Kidney (tissue), 14 donors: ENCODE measurements around the gene FIGNL2. TPM values are rescaled to one million over a fixed set of nuclear protein-coding genes. Genes with fewer than 3 reads are reported as not detected.

Source experiments
- DNase-seq, 5 donors: peaks; one replicate each; pipeline ENCODE4 v3.0.0-alpha.2; 2013 to 2020
- FAIRE-seq: peaks from 2 replicates; lab custom pipeline; 2012; peaks lifted over from hg19 to GRCh38; lab: Jason Lieb, UNC
- H3K27ac ChIP-seq, 2 donors: one replicate each; pipeline ENCODE4 v1.7.0; 2013; ENCODE audit warnings: low read depth in 2 of 2, low read length in 2 of 2, inconsistent platforms in 1 of 2
- H3K27me3 ChIP-seq: one replicate; pipeline ENCODE4 v1.7.1; 2013; ENCODE audit warnings: low read length, inconsistent platforms; ENCODE audit not compliant: control insufficient read depth, insufficient read depth
- H3K36me3 ChIP-seq, 3 donors: one replicate each; pipeline versions ENCODE4 v1.7.0 to v1.7.1; 2013; ENCODE audit warnings: low read length in 3 of 3, control low read depth in 1 of 3, inconsistent platforms in 1 of 3; ENCODE audit not compliant: insufficient read depth in 3 of 3, control insufficient read depth in 2 of 3
- H3K4me1 ChIP-seq, 3 donors: one replicate each; pipeline versions ENCODE4 v1.7.0 to v1.7.1; 2013; ENCODE audit warnings: low read length in 3 of 3, inconsistent platforms in 1 of 3, low read depth in 1 of 3; ENCODE audit not compliant: control insufficient read depth in 2 of 3, insufficient read depth in 2 of 3
- H3K4me3 ChIP-seq, 3 donors: one replicate each; pipeline versions ENCODE4 v1.7.0 to v1.8.1; 2013; ENCODE audit warnings: low read length in 3 of 3, control low read depth in 1 of 3, inconsistent platforms in 1 of 3
- H3K9ac ChIP-seq, 3 donors: one replicate each; pipeline versions ENCODE4 v1.7.0 to v1.7.1; 2013; ENCODE audit warnings: low read length in 3 of 3, control low read depth in 1 of 3, inconsistent platforms in 1 of 3
- H3K9me3 ChIP-seq, 3 donors: one replicate each; pipeline versions ENCODE4 v1.7.0 to v1.7.1; 2013; ENCODE audit warnings: low read length in 3 of 3, control low read depth in 1 of 3, inconsistent platforms in 1 of 3; ENCODE audit not compliant: control insufficient read depth in 2 of 3, insufficient read depth in 1 of 3
- CTCF ChIP-seq: IDR thresholded peaks from 3 replicates; pipeline ENCODE4 v1.5.1; 2012; ENCODE audit warnings: mild to moderate bottlenecking, moderate library complexity, borderline replicate concordance; ENCODE audit not compliant: insufficient read depth; ENCODE audit errors: extremely low read depth
- intact Hi-C: fragments of 100-400 bp; cut with DNase I; formaldehyde crosslinking; loops from one replicate; pipeline ENCODE4 v1.11.1; 2022
- polyA plus RNA-seq: library from polyadenylated mRNA; stranded (reverse); fragments of 350-450 nt; fragmentation: Illumina TruSeq; extraction: RNeasy Lipid Tissue Mini Kit (QIAGEN cat#74804); gene quantifications from one replicate; pipeline ENCODE4 v1.2.3, GENCODE V29; 2014; ENCODE audit warnings: low read depth, low replicate concordance; ENCODE audit not compliant: insufficient read depth
- total RNA-seq: library from RNA; stranded (reverse); fragmentation: NEBNext Ultra II Directional; extraction: Animal tissue kit (Norgen Biotek cat#: 25700); gene quantifications from one replicate; pipeline ENCODE4 v1.2.1, GENCODE V29; 2021
- donor health status: control.
- donor health status: control.
- donor health status: control.
- donor health status: control.
- donor health status: control.
- donor health status: DM: yes; HTN: yes; CAD: no.
- donor health status: Normal renal cell carcinoma (clear cell type).

The FIGNL2 gene
- total and polyA plus RNA-seq, 2 donors from 2014 or later = 3.1 to 6.1 TPM

GRCh38 chr12:51839310-51839947, 9.1 kb downstream of the FIGNL2 start:
- peaks cover 0 to 2% (median 2%) of the 10 kb centered on the region in 3 donors for H3K4me1 ChIP-seq
- no peak overlapping the region for H3K9ac ChIP-seq
- no peak for FAIRE-seq
- no peak for TF ChIP-seq CTCF
- H3K4me3 ChIP-seq = no peak overlapping the region
- DNase-seq = no peak
- no peak overlapping the region for H3K27ac ChIP-seq
- no peaks in the 10 kb centered on the region for H3K9me3 ChIP-seq
- H3K36me3 ChIP-seq = no peaks in the 10 kb centered on the region
- intact Hi-C loops = no loop called here
- H3K27me3 ChIP-seq = no peaks in the 10 kb centered on the region

- H3K27ac ChIP-seq = no peak overlapping the region
- no peaks in the 10 kb centered on the region for H3K36me3 ChIP-seq
- no peak for DNase-seq
- FAIRE-seq = no peak
- H3K9me3 ChIP-seq = no peaks in the 10 kb centered on the region
- no peak overlapping the region for H3K4me3 ChIP-seq
- intact Hi-C loops = no loop called here
- no peaks in the 10 kb centered on the region for H3K27me3 ChIP-seq
- no peak for TF ChIP-seq CTCF
- H3K4me1 ChIP-seq = peaks cover 1 to 2% (median 2%) of the 10 kb centered on the region in 3 donors
- no peak overlapping the region for H3K9ac ChIP-seq
These were observed 9.8 kb downstream of the FIGNL2 start for GRCh38 chr12:51838762-51839161.

GRCh38 chr12:51838036-51838435, 10.5 kb downstream of the FIGNL2 start:
- H3K36me3 ChIP-seq = no peaks in the 10 kb centered on the region
- FAIRE-seq (no peak), DNase-seq (no peak)
- no peaks in the 10 kb centered on the region for H3K9me3 ChIP-seq
- intact Hi-C loops = no loop called here
- TF ChIP-seq CTCF = no peak
- no peaks in the 10 kb centered on the region for H3K27me3 ChIP-seq
- no peak overlapping the region for H3K9ac ChIP-seq
- no peak overlapping the region for H3K27ac ChIP-seq
- H3K4me3 ChIP-seq = no peak overlapping the region
- H3K4me1 ChIP-seq = peaks cover 2 to 7% (median 4%) of the 10 kb centered on the region in 3 donors
